OCI-LY7 (cell line): ENCODE measurements around the gene LRRC18. TPM values are rescaled to one million over a fixed set of nuclear protein-coding genes. Genes with fewer than 3 reads are reported as not detected.

Experiments
- BruUV-seq: library from RNA; stranded (reverse); fragments of 400-500 nt; replicated peaks from 2 replicates; lab custom pipeline; 2021; lab: Mats Ljungman, UMichigan
- CTCF ChIA-PET: fragments of 300-600 bp; sonication (Branson Sonifier 250); formaldehyde crosslinking; loops from one replicate; lab custom pipeline; 2022; ENCODE audit warnings: antibody characterized with exemption; ENCODE audit not compliant: unreplicated experiment; lab: Charles Lee
- POLR2A ChIA-PET: fragments of 300-600 bp; sonication (Branson Sonifier 250); formaldehyde crosslinking; loops from one replicate; lab custom pipeline; 2022; ENCODE audit warnings: antibody characterized with exemption; lab: Charles Lee
- DNase-seq: peaks from one replicate; pipeline ENCODE4 v3.0.0-alpha.2; 2015; ENCODE audit warnings: low spot score
- H2AFZ ChIP-seq: fragments of 200-600 bp; sonication (generic), shearing (Covaris generic); 2 replicates; pipeline ENCODE4 v1.6.1; 2014; ENCODE audit warnings: mild to moderate bottlenecking, antibody characterized with exemption, low read length, moderate library complexity
- H3K27ac ChIP-seq: fragments of 200-600 bp; sonication (generic); 2 replicates; pipeline ENCODE4 v1.5.1; 2014; ENCODE audit warnings: mixed run types, low read depth, mild to moderate bottlenecking, moderate library complexity, low read length, inconsistent platforms; ENCODE audit not compliant: poor library complexity, severe bottlenecking
- H3K36me3 ChIP-seq: fragments of 200-600 bp; sonication (generic); 2 replicates; pipeline ENCODE4 v1.6.1; 2014; ENCODE audit warnings: mild to moderate bottlenecking, antibody characterized with exemption, low read length, moderate library complexity, mixed read lengths; ENCODE audit not compliant: insufficient read depth
- H3K4me1 ChIP-seq: fragments of 200-600 bp; sonication (generic); 2 replicates; pipeline ENCODE4 v1.5.1; 2014; ENCODE audit warnings: mild to moderate bottlenecking, low read length; ENCODE audit not compliant: insufficient read depth, poor library complexity, severe bottlenecking
- H3K4me2 ChIP-seq: fragments of 200-600 bp; sonication (generic); 2 replicates; pipeline ENCODE4 v1.6.1; 2014; ENCODE audit warnings: mild to moderate bottlenecking, low read length
- H3K4me3 ChIP-seq: fragments of 200-600 bp; sonication (generic); 2 replicates; pipeline ENCODE4 v1.5.1; 2014; ENCODE audit warnings: mild to moderate bottlenecking, low read depth, low read length; ENCODE audit not compliant: poor library complexity, severe bottlenecking
- H3K79me2 ChIP-seq: fragments of 200-600 bp; sonication (generic); 2 replicates; pipeline ENCODE4 v1.6.1; 2016; ENCODE audit warnings: low read depth, mild to moderate bottlenecking, low read length, moderate library complexity, mixed read lengths; ENCODE audit not compliant: insufficient read depth
- H3K9me2 ChIP-seq: fragments of 200-600 bp; sonication (generic); 2 replicates; pipeline ENCODE4 v1.6.1; 2016; ENCODE audit warnings: mild to moderate bottlenecking, low read length, mixed read lengths; ENCODE audit not compliant: insufficient read depth
- H3K9me3 ChIP-seq: fragments of 200-600 bp; sonication (generic); 2 replicates; pipeline ENCODE4 v1.6.1; 2014; ENCODE audit warnings: mild to moderate bottlenecking, mixed run types, low read length, mixed read lengths
- H4K20me1 ChIP-seq: fragments of 200-600 bp; sonication (generic); 2 replicates; pipeline ENCODE4 v1.6.1; 2014; ENCODE audit warnings: mild to moderate bottlenecking, antibody characterized with exemption, low read length, moderate library complexity, mixed read lengths; ENCODE audit not compliant: insufficient read depth
- EZH2phosphoT487 ChIP-seq: fragments of 200-600 bp; sonication (generic); IDR thresholded peaks from 2 replicates; pipeline ENCODE4 v1.6.1; 2018; ENCODE audit warnings: low read depth, borderline replicate concordance, mild to moderate bottlenecking, mixed run types, antibody characterized with exemption, low read length, moderate library complexity, mixed read lengths
- intact Hi-C: fragments of 100-400 bp; cut with micrococcal nuclease; formaldehyde crosslinking; loops from one replicate; pipeline ENCODE4 v1.10.0; 2022; ENCODE audit not compliant: unreplicated experiment
- total RNA-seq, 2 experiments: library from RNA; depleted of rRNA in 1 of 2; stranded (reverse); fragments of >200 nt in 1 of 2; shearing (Covaris generic) in 1 of 2; gene quantifications; 2 replicates each; pipeline ENCODE4 v1.2.3, GENCODE V29; 2014 to 2022
- TF ChIP-seq, protein P1 (sequence below): fragments of 200-600 bp; sonication (generic); conservative IDR thresholded peaks from 2 replicates; pipeline ENCODE4 v1.5.1; 2014; ENCODE audit warnings: mild to moderate bottlenecking, antibody characterized with exemption, low read length, moderate library complexity, mixed read lengths

The LRRC18 gene
- total RNA-seq, 2 experiments from 2014 or later = not detected

DNA sequence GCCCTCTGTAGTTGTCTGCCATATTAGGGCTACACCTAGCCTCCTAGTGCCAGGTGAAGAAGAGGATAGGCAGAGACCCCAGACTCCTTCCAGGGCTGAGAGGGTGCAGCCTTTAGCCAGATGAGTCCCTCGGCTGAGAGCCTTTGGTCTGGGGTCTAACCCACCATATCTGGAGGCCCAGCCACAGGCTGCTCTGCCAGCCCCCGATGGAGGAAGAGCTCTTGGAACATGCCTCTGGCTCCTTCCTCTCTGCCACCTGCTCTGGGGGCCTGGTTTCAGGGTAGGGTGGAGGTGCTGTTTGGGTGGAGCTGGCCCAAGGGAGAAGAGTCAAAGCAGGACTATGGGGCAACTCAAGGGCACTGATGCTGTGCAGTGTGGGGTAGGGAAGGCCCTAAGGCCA is 1.4 kb downstream of the LRRC18 start:
- CTCF ChIA-PET = no interaction called here
- intact Hi-C loops = no loop called here

DNA sequence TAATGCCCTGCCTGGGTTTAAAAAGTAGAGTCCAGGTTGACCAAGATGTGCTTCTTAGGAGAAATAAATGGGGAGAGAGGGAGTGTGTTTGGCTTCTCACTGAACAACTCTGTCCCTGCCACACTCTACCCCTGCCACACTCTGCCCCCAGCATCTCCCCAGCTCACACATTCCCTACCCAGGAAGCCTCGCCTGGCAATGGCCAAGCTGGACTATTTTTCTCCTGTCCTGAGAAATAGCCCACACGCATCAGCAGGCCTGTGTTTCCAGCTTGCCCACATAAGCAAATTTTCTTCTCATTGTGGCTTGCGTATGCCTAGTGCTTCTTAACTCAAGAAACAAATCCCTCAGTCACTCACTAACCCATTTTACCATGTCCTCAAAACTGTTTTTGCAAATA is 1.8 kb downstream of the LRRC18 start:
- intact Hi-C loops = no loop called here
- no TSS peak for BruUV-seq
- H3K27ac ChIP-seq = no peak overlapping the region
- no peaks in the 10 kb centered on the region for H3K9me2 ChIP-seq
- no peak for DNase-seq
- H3K4me1 ChIP-seq = no peaks in the 10 kb centered on the region
- peaks cover 6% of the 10 kb centered on the region; the same call in 1 of the 2 replicates for H3K36me3 ChIP-seq
- H3K9me3 ChIP-seq = no peaks in the 10 kb centered on the region
- H3K4me2 ChIP-seq = no peak overlapping the region
- TF ChIP-seq EZH2phosphoT487 = no peak
- TF ChIP-seq, protein P1, sequence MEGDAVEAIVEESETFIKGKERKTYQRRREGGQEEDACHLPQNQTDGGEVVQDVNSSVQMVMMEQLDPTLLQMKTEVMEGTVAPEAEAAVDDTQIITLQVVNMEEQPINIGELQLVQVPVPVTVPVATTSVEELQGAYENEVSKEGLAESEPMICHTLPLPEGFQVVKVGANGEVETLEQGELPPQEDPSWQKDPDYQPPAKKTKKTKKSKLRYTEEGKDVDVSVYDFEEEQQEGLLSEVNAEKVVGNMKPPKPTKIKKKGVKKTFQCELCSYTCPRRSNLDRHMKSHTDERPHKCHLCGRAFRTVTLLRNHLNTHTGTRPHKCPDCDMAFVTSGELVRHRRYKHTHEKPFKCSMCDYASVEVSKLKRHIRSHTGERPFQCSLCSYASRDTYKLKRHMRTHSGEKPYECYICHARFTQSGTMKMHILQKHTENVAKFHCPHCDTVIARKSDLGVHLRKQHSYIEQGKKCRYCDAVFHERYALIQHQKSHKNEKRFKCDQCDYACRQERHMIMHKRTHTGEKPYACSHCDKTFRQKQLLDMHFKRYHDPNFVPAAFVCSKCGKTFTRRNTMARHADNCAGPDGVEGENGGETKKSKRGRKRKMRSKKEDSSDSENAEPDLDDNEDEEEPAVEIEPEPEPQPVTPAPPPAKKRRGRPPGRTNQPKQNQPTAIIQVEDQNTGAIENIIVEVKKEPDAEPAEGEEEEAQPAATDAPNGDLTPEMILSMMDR = no peak
- POLR2A ChIA-PET = no interaction called here
- no peak overlapping the region for H2AFZ ChIP-seq
- H4K20me1 ChIP-seq = no peaks in the 10 kb centered on the region
- H3K79me2 ChIP-seq = no peaks in the 10 kb centered on the region
- H3K4me3 ChIP-seq = no peak overlapping the region
- CTCF ChIA-PET = no interaction called here

More for the DNA sequence above, 1.4 kb downstream of the LRRC18 start:
- no peaks in the 10 kb centered on the region for H3K79me2 ChIP-seq
- POLR2A ChIA-PET = no interaction called here
- H2AFZ ChIP-seq = no peak overlapping the region
- H3K27ac ChIP-seq = no peak overlapping the region
- H3K4me2 ChIP-seq = no peak overlapping the region
- BruUV-seq = no TSS peak
- no peaks in the 10 kb centered on the region for H3K9me3 ChIP-seq
- peaks cover 11% of the 10 kb centered on the region for H3K36me3 ChIP-seq
- TF ChIP-seq, protein P1 = no peak
- TF ChIP-seq EZH2phosphoT487 = no peak
- no peak for DNase-seq
- H4K20me1 ChIP-seq = no peaks in the 10 kb centered on the region
- H3K4me1 ChIP-seq = no peaks in the 10 kb centered on the region
- H3K9me2 ChIP-seq = no peaks in the 10 kb centered on the region
- no peak overlapping the region for H3K4me3 ChIP-seq

DNA sequence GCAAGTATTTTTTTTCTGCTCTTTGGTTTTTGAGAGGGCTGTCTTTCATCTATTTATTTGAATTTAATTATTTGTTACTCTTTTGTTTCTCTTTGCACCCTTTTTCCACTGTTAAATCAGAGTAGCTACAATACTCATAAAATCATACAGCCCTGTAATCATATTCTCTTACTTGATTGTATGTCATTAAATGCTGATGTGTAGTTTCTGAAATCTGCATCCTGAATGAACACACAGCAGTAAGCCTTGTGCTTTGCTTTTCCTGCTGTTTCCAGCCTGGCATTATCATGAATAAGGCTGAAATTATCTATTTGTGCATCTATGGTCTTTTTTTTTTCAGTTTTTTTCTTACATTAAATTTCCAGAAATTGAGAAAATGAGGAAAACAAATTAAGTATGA is 4.1 kb downstream of the LRRC18 start:
- H2AFZ ChIP-seq = no peak overlapping the region
- H3K4me1 ChIP-seq = no peaks in the 10 kb centered on the region
- no TSS peak for BruUV-seq
- no peaks in the 10 kb centered on the region for H4K20me1 ChIP-seq
- DNase-seq = no peak
- no peaks in the 10 kb centered on the region; the same call in 1 of the 2 replicates for H3K36me3 ChIP-seq
- H3K4me2 ChIP-seq = no peak overlapping the region
- no peak overlapping the region for H3K4me3 ChIP-seq
- no peaks in the 10 kb centered on the region for H3K79me2 ChIP-seq
- H3K27ac ChIP-seq = no peak overlapping the region
- TF ChIP-seq, protein P1 = no peak
- no peak for TF ChIP-seq EZH2phosphoT487
- CTCF ChIA-PET = no interaction called here
- no peaks in the 10 kb centered on the region for H3K9me3 ChIP-seq
- intact Hi-C loops = no loop called here
- POLR2A ChIA-PET = no interaction called here
- H3K9me2 ChIP-seq = no peaks in the 10 kb centered on the region
